ENCODE results near the gene HEBP1. TPM values are rescaled to one million over a fixed set of nuclear protein-coding genes. Genes with fewer than 3 reads are reported as not detected.

Gene HEBP1
- total RNA-seq, 1 donor from 2014 or later = 7.6 TPM

GRCh38 chr12:12993367-12993766, 6.7 kb downstream of the HEBP1 start:
- intact Hi-C loops (cut with micrococcal nuclease) = no loop called here

GRCh38 chr12:12992418-12993130, 7.5 kb downstream of the HEBP1 start:
- intact Hi-C loops (cut with micrococcal nuclease) = no loop called here

GRCh38 chr12:12990700-12991468, 9.2 kb downstream of the HEBP1 start:
- intact Hi-C loops (cut with micrococcal nuclease) = no loop called here

- intact Hi-C loops (cut with micrococcal nuclease) = no loop called here
Measured at GRCh38 chr12:12987421-12987820, 12.6 kb downstream of the HEBP1 start.

GRCh38 chr12:12986775-12987331, 13.2 kb downstream of the HEBP1 start:
- intact Hi-C loops (cut with micrococcal nuclease) = no loop called here

GRCh38 chr12:12985817-12986408, 14.2 kb downstream of the HEBP1 start:
- intact Hi-C loops (cut with micrococcal nuclease) = no loop called here

GRCh38 chr12:12984149-12984548, 15.9 kb downstream of the HEBP1 start:
- intact Hi-C loops (cut with micrococcal nuclease) = loop anchor here (5.0 kb wide), 1 partner anchor 228 kb away; no protein-coding TSS in a partner anchor

GRCh38 chr12:12983420-12984035, 16.5 kb downstream of the HEBP1 start:
- intact Hi-C loops (cut with micrococcal nuclease) = loop anchor here (1.0 to 5.0 kb wide), 4 partner anchors 67 to 229 kb away; no protein-coding TSS in a partner anchor

- intact Hi-C loops (cut with micrococcal nuclease) = loop anchor here (2.0 to 5.0 kb wide), 2 partner anchors 146 to 230 kb away; no protein-coding TSS in a partner anchor
Measured at GRCh38 chr12:12982331-12982730, 17.7 kb downstream of the HEBP1 start.

GRCh38 chr12:12979731-12980259, 20.3 kb downstream of the HEBP1 start:
- intact Hi-C loops (cut with micrococcal nuclease) = loop anchor here (5.0 kb wide), 1 partner anchor 233 kb away; no protein-coding TSS in a partner anchor

- intact Hi-C loops (cut with micrococcal nuclease) = no loop called here
Measured at GRCh38 chr12:12979126-12979525, 20.9 kb downstream of the HEBP1 start.

- intact Hi-C loops (cut with micrococcal nuclease) = no loop called here
Measured at GRCh38 chr12:12977231-12977630, 22.8 kb downstream of the HEBP1 start.

GRCh38 chr12:12976366-12976765, 23.7 kb downstream of the HEBP1 start:
- intact Hi-C loops (cut with micrococcal nuclease) = no loop called here

GRCh38 chr12:12975322-12976077, 24.6 kb downstream of the HEBP1 start:
- intact Hi-C loops (cut with micrococcal nuclease) = no loop called here

GRCh38 chr12:12974211-12974610, 25.9 kb downstream of the HEBP1 start:
- intact Hi-C loops (cut with micrococcal nuclease) = no loop called here

- intact Hi-C loops (cut with micrococcal nuclease) = no loop called here
Measured at GRCh38 chr12:12973019-12973418, 27.0 kb downstream of the HEBP1 start.

GRCh38 chr12:12965836-12966235, 34.2 kb downstream of the HEBP1 start:
- intact Hi-C loops (cut with micrococcal nuclease) = no loop called here

GRCh38 chr12:12964255-12964654, 35.8 kb downstream of the HEBP1 start:
- intact Hi-C loops (cut with micrococcal nuclease) = no loop called here

GRCh38 chr12:12960639-12961209, 39.3 kb downstream of the HEBP1 start:
- intact Hi-C loops (cut with micrococcal nuclease) = no loop called here

GRCh38 chr12:12958886-12959285, 41.2 kb downstream of the HEBP1 start:
- intact Hi-C loops (cut with micrococcal nuclease) = no loop called here

Data from T-helper 1 cell treated with Interleukin-12 subunit alpha and Interleukin-12 subunit beta and Interleukin-4 antibody, amounts not matched to agents 30 ng/mL and 1 ng/mL, for 36 hours (primary cell).